Trophoblast cell (in vitro differentiated cells and primary cell): ENCODE measurements around the gene AXIN1.

Source experiments
- DNase-seq, 2 donors: peaks; one replicate each; pipeline ENCODE4 v3.0.0-alpha.2; 2016
- H2AFZ ChIP-seq: 2 replicates; pipeline ENCODE4 v1.6.1; 2013; ENCODE audit warnings: low read length, moderate library complexity, mild to moderate bottlenecking; ENCODE audit not compliant: insufficient read depth, poor library complexity
- H2AK5ac ChIP-seq: 2 replicates; pipeline ENCODE4 v1.6.1; 2013; ENCODE audit warnings: mild to moderate bottlenecking, low read length
- H2BK120ac ChIP-seq: 2 replicates; pipeline ENCODE4 v1.6.1; 2013; ENCODE audit warnings: low read length, mild to moderate bottlenecking, moderate library complexity; ENCODE audit not compliant: insufficient read depth, poor library complexity
- H2BK12ac ChIP-seq: 2 replicates; pipeline ENCODE4 v1.6.1; 2013; ENCODE audit warnings: mild to moderate bottlenecking, low read length, moderate library complexity
- H2BK5ac ChIP-seq: 2 replicates; pipeline ENCODE4 v1.6.1; 2013; ENCODE audit warnings: low read length, low read depth, moderate library complexity, mild to moderate bottlenecking; ENCODE audit not compliant: poor library complexity
- H3K14ac ChIP-seq: 2 replicates; pipeline ENCODE4 v1.6.1; 2013; ENCODE audit warnings: mild to moderate bottlenecking, low read length
- H3K18ac ChIP-seq: 2 replicates; pipeline ENCODE4 v1.6.1; 2013; ENCODE audit warnings: mild to moderate bottlenecking, low read length
- H3K23ac ChIP-seq: 2 replicates; pipeline ENCODE4 v1.6.1; 2013; ENCODE audit warnings: low read length
- H3K27ac ChIP-seq: 2 replicates; pipeline ENCODE4 v1.5.1; 2013; ENCODE audit warnings: low read depth, mild to moderate bottlenecking, inconsistent platforms, low read length, moderate library complexity
- H3K27me3 ChIP-seq: 2 replicates; pipeline ENCODE4 v1.6.1; 2013; ENCODE audit warnings: inconsistent platforms, mild to moderate bottlenecking, low read length, moderate library complexity; ENCODE audit not compliant: insufficient read depth
- H3K36me3 ChIP-seq, 2 experiments: 1 replicate in 1 of 2; 2 replicates in 1 of 2; pipeline ENCODE4 v1.6.1; 2013; ENCODE audit warnings: low read length in 2 of 2, mild to moderate bottlenecking in 2 of 2, moderate library complexity in 1 of 2; ENCODE audit not compliant: insufficient read depth in 2 of 2, control insufficient read depth in 1 of 2
- H3K4ac ChIP-seq: 2 replicates; pipeline ENCODE4 v1.6.1; 2013; ENCODE audit warnings: low read depth, mild to moderate bottlenecking, low read length, moderate library complexity
- H3K4me1 ChIP-seq, 2 experiments: 1 replicate in 1 of 2; 2 replicates in 1 of 2; pipeline ENCODE4 v1.6.1; 2013; ENCODE audit warnings: low read length in 2 of 2, mild to moderate bottlenecking in 2 of 2, moderate library complexity in 1 of 2; ENCODE audit not compliant: insufficient read depth in 2 of 2, control insufficient read depth in 1 of 2
- H3K4me2 ChIP-seq: 2 replicates; pipeline ENCODE4 v1.6.1; 2013; ENCODE audit warnings: inconsistent platforms, mild to moderate bottlenecking, low read length, moderate library complexity
- H3K4me3 ChIP-seq: 2 replicates; pipeline ENCODE4 v1.5.1; 2013; ENCODE audit warnings: mild to moderate bottlenecking, low read depth, low read length, inconsistent platforms
- H3K79me1 ChIP-seq: one replicate; pipeline ENCODE4 v1.6.1; 2013; ENCODE audit warnings: low read length
- H3K79me2 ChIP-seq: 2 replicates; pipeline ENCODE4 v1.6.1; 2013; ENCODE audit warnings: low read length, mild to moderate bottlenecking; ENCODE audit not compliant: control insufficient read depth, insufficient read depth, poor library complexity
- H3K9ac ChIP-seq: 2 replicates; pipeline ENCODE4 v1.6.1; 2013; ENCODE audit warnings: mild to moderate bottlenecking, low read length
- H3K9me3 ChIP-seq: 2 replicates; pipeline ENCODE4 v1.6.1; 2013; ENCODE audit warnings: low read depth, mild to moderate bottlenecking, control low read depth, inconsistent platforms, low read length; ENCODE audit not compliant: insufficient read depth
- H4K12ac ChIP-seq: 2 replicates; pipeline ENCODE4 v1.6.1; 2013; ENCODE audit warnings: low read depth, mild to moderate bottlenecking, low read length, moderate library complexity
- H4K8ac ChIP-seq: 2 replicates; pipeline ENCODE4 v1.6.1; 2013; ENCODE audit warnings: low read depth, mild to moderate bottlenecking, low read length, moderate library complexity
- H4K91ac ChIP-seq: one replicate; pipeline ENCODE4 v1.6.1; 2013; ENCODE audit warnings: low read depth, mild to moderate bottlenecking, low read length, moderate library complexity
- WGBS: extraction: QIAGEN DNeasy Blood & Tissue Kit; methylation state at CpG from one replicate; pipeline ENCODE4 v1.1.7; 2013; ENCODE audit warnings: missing lambda C conversion rate; ENCODE audit not compliant: insufficient read length, insufficient coverage; ENCODE audit errors: extremely low coverage; 5-methylcytosine and 5-hydroxymethylcytosine counted together

AXIN1 gene

GRCh38 chr16:254461-254860 lies 98.1 kb downstream of the AXIN1 start:
- H2BK5ac ChIP-seq, result no peak overlapping the region
- no peak overlapping the region for H3K18ac ChIP-seq
- H3K36me3 ChIP-seq, result peaks cover 9 to 12% of the 10 kb centered on the region in 2 experiments
- no peak overlapping the region for H3K27ac ChIP-seq
- H3K9ac ChIP-seq, result no peak overlapping the region
- no peak overlapping the region for H3K4me3 ChIP-seq
- no peaks in the 10 kb centered on the region for H3K79me2 ChIP-seq
- no peak for DNase-seq
- no peaks in the 10 kb centered on the region for H3K79me1 ChIP-seq
- no peaks in the 10 kb centered on the region for H3K9me3 ChIP-seq
- H2BK120ac ChIP-seq, result no peak overlapping the region
- H4K12ac ChIP-seq, result no peak overlapping the region
- H3K27me3 ChIP-seq, result no peaks in the 10 kb centered on the region
- no CpG with 5 or more reads among the region's 25 CpGs for WGBS
- no peak overlapping the region for H2BK12ac ChIP-seq
- no peak overlapping the region for H2AK5ac ChIP-seq
- H2AFZ ChIP-seq, result no peak overlapping the region
- no peak overlapping the region for H4K91ac ChIP-seq
- no peak overlapping the region for H3K4me2 ChIP-seq
- H4K8ac ChIP-seq, result no peak overlapping the region
- H3K4ac ChIP-seq, result no peak overlapping the region
- H3K4me1 ChIP-seq, result peaks cover 0 to 3% of the 10 kb centered on the region in 2 experiments
- no peak overlapping the region for H3K23ac ChIP-seq
- no peak overlapping the region for H3K14ac ChIP-seq

GRCh38 chr16:253833-254232 lies 98.7 kb downstream of the AXIN1 start:
- Histone ChIP-seq H3K4ac (no peak overlapping the region), H3K4me2 (no peak overlapping the region), H4K91ac (no peak overlapping the region), H3K27ac (no peak overlapping the region), H3K18ac (no peak overlapping the region), H3K4me1 (peaks cover 0 to 3% of the 10 kb centered on the region in 2 experiments), H4K12ac (no peak overlapping the region), H3K36me3 (peaks cover 9 to 12% of the 10 kb centered on the region in 2 experiments), H3K9ac (no peak overlapping the region), H4K8ac (no peak overlapping the region), H3K4me3 (no peak overlapping the region), H2AK5ac (no peak overlapping the region), H3K9me3 (no peaks in the 10 kb centered on the region), H2BK12ac (no peak overlapping the region), H2AFZ (no peak overlapping the region), H2BK5ac (no peak overlapping the region), H3K79me2 (no peaks in the 10 kb centered on the region), H3K79me1 (no peaks in the 10 kb centered on the region), H3K14ac (no peak overlapping the region), H3K23ac (no peak overlapping the region), H2BK120ac (no peak overlapping the region), H3K27me3 (no peaks in the 10 kb centered on the region)
- no peak for DNase-seq
- WGBS, result no CpG with 5 or more reads among the region's 6 CpGs

- H2AK5ac ChIP-seq, result no peak overlapping the region
- H3K23ac ChIP-seq, result no peak overlapping the region
- no peak overlapping the region for H2AFZ ChIP-seq
- no CpG with 5 or more reads among the region's 30 CpGs for WGBS
- H3K18ac ChIP-seq, result no peak overlapping the region
- H3K4me3 ChIP-seq, result no peak overlapping the region
- no peak overlapping the region for H3K4me2 ChIP-seq
- H3K4me1 ChIP-seq, result peaks cover 0 to 3% of the 10 kb centered on the region in 2 experiments
- no peak overlapping the region for H4K91ac ChIP-seq
- DNase-seq, result no peak
- no peak overlapping the region for H2BK5ac ChIP-seq
- no peak overlapping the region for H3K14ac ChIP-seq
- H4K12ac ChIP-seq, result no peak overlapping the region
- H3K9me3 ChIP-seq, result no peaks in the 10 kb centered on the region
- H3K79me2 ChIP-seq, result no peaks in the 10 kb centered on the region
- H3K9ac ChIP-seq, result no peak overlapping the region
- no peak overlapping the region for H2BK120ac ChIP-seq
- no peaks in the 10 kb centered on the region for H3K79me1 ChIP-seq
- no peak overlapping the region for H3K27ac ChIP-seq
- peaks cover 9 to 12% of the 10 kb centered on the region in 2 experiments for H3K36me3 ChIP-seq
- no peaks in the 10 kb centered on the region for H3K27me3 ChIP-seq
- H4K8ac ChIP-seq, result no peak overlapping the region
- no peak overlapping the region for H3K4ac ChIP-seq
- no peak overlapping the region for H2BK12ac ChIP-seq
These were observed 99.9 kb downstream of the AXIN1 start for GRCh38 chr16:252366-253337.

- WGBS, result no CpG with 5 or more reads among the region's 12 CpGs
- no peak overlapping the region for H3K23ac ChIP-seq
- no peak overlapping the region for H2AK5ac ChIP-seq
- H4K91ac ChIP-seq, result no peak overlapping the region
- no peak overlapping the region for H2BK5ac ChIP-seq
- H3K4ac ChIP-seq, result no peak overlapping the region
- peaks cover 0 to 3% of the 10 kb centered on the region in 2 experiments for H3K4me1 ChIP-seq
- no peak overlapping the region for H3K4me3 ChIP-seq
- peaks cover 2 to 6% of the 10 kb centered on the region in 2 experiments for H3K36me3 ChIP-seq
- no peaks in the 10 kb centered on the region for H3K27me3 ChIP-seq
- no peak overlapping the region for H2AFZ ChIP-seq
- no peak overlapping the region for H4K8ac ChIP-seq
- H3K27ac ChIP-seq, result no peak overlapping the region
- no peak for DNase-seq
- H3K79me1 ChIP-seq, result no peaks in the 10 kb centered on the region
- no peak overlapping the region for H3K14ac ChIP-seq
- no peak overlapping the region for H3K18ac ChIP-seq
- no peaks in the 10 kb centered on the region for H3K79me2 ChIP-seq
- H2BK120ac ChIP-seq, result no peak overlapping the region
- H3K9ac ChIP-seq, result no peak overlapping the region
- H4K12ac ChIP-seq, result no peak overlapping the region
- H3K9me3 ChIP-seq, result no peaks in the 10 kb centered on the region
- H3K4me2 ChIP-seq, result no peak overlapping the region
- no peak overlapping the region for H2BK12ac ChIP-seq
These were observed 103.1 kb downstream of the AXIN1 start for GRCh38 chr16:249431-249830.
